ENCODE results near the gene ZNF660. TPM values are rescaled to one million over a fixed set of nuclear protein-coding genes. Genes with fewer than 3 reads are reported as not detected.
"Not testable (repeated sequence)": the region's sequence is repeated elsewhere in the genome, so short reads cannot be mapped to it uniquely, and the experiment has no call there.

The ZNF660 gene
- total and polyA plus RNA-seq, 2 experiments from 2014 or later = 4.0 to 9.8 TPM

DNA sequence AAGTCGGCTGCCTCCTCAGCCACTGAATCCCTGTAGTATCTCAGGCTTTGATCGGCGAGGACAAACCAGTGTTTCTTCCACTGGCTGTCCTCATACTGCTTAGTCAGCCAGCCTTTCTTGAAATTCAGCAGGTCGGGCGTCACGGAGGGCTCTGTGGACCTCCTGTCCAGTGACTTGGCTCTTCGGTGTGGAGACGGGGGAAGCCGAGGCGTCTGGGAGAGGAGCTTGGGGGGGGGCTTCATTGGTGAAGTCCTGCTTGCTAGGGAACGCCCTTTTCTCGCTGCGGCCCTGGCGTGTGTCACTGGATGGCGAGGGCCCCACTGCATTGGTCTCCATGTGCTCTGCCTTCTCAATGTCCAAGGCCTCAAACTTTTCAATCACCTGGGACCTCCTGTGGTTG lies 5.0 kb upstream of the ZNF660 start:
- H3K36me3 ChIP-seq (replicated peaks; ENCODE audit: insufficient read depth, low read depth); H3K9me3 ChIP-seq (ENCODE audit: low read depth); H4K20me1 ChIP-seq (ENCODE audit: insufficient read depth, poor library complexity, severe bottlenecking); H3K27ac ChIP-seq; H3K9me2 ChIP-seq (replicated peaks; ENCODE audit: insufficient read depth); H3K27me3 ChIP-seq; H3K79me2 ChIP-seq; H2AFZ ChIP-seq; H3K4me1 ChIP-seq (ENCODE audit: insufficient read depth); DNase-seq (ENCODE audit: low spot score); H3K4me2 ChIP-seq; H3K4me3 ChIP-seq: not testable (repeated sequence)
- 99% methylated on average over 10 of the region's 15 CpGs for WGBS (ENCODE audit: low lambda C conversion rate, missing lambda C conversion rate)

DNA sequence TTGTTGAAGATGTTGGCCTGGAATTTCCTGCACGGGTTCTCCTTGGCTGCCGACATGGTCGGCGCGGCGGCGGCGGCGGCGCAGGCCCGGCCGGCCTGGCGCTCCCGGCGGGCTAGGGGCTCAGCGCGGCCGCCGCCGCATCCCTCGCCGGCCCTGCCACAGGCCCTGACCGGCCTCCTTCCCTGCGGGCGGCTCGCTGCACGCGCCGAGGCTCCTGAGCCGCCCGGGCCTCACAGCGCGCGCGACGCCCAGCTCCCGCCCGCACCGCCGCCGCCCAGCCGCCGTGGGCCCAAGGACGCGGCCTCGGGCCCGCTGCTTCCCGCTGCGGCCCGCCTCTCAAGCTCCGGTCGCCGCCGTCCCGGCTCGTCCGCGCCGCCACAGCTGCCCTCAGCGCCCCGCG lies 3.8 kb upstream of the ZNF660 start:
- WGBS (ENCODE audit: low lambda C conversion rate, missing lambda C conversion rate) = 97% methylated on average over 49 of the region's 62 CpGs
- not testable (repeated sequence) for DNase-seq (ENCODE audit: low spot score); H3K9me3 ChIP-seq (ENCODE audit: low read depth); H3K27me3 ChIP-seq; H3K4me2 ChIP-seq; H3K4me3 ChIP-seq; H3K36me3 ChIP-seq (replicated peaks; ENCODE audit: insufficient read depth, low read depth); H3K27ac ChIP-seq; H4K20me1 ChIP-seq (ENCODE audit: insufficient read depth, poor library complexity, severe bottlenecking); H2AFZ ChIP-seq; H3K4me1 ChIP-seq (ENCODE audit: insufficient read depth); H3K9me2 ChIP-seq (replicated peaks; ENCODE audit: insufficient read depth); H3K79me2 ChIP-seq

GRCh38 chr3:44596621-44597020 lies 11.9 kb downstream of the ZNF660 start:
- no peaks in the 10 kb centered on the region for H4K20me1 ChIP-seq (ENCODE audit: insufficient read depth, poor library complexity, severe bottlenecking)
- no peaks in the 10 kb centered on the region for H3K27me3 ChIP-seq
- no peaks in the 10 kb centered on the region for H3K36me3 ChIP-seq (replicated peaks; ENCODE audit: insufficient read depth, low read depth)
- 85% methylated on average over 1 of the region's 1 CpG for WGBS (ENCODE audit: low lambda C conversion rate, missing lambda C conversion rate)
- H3K4me1 ChIP-seq (ENCODE audit: insufficient read depth) = no peaks in the 10 kb centered on the region
- H3K27ac ChIP-seq = no peak overlapping the region
- H3K79me2 ChIP-seq = peaks cover 3% of the 10 kb centered on the region
- H3K4me3 ChIP-seq = no peak overlapping the region
- H3K9me3 ChIP-seq (ENCODE audit: low read depth) = peaks cover 30% of the 10 kb centered on the region
- no peak for DNase-seq (ENCODE audit: low spot score)
- TF ChIP-seq, protein P1, sequence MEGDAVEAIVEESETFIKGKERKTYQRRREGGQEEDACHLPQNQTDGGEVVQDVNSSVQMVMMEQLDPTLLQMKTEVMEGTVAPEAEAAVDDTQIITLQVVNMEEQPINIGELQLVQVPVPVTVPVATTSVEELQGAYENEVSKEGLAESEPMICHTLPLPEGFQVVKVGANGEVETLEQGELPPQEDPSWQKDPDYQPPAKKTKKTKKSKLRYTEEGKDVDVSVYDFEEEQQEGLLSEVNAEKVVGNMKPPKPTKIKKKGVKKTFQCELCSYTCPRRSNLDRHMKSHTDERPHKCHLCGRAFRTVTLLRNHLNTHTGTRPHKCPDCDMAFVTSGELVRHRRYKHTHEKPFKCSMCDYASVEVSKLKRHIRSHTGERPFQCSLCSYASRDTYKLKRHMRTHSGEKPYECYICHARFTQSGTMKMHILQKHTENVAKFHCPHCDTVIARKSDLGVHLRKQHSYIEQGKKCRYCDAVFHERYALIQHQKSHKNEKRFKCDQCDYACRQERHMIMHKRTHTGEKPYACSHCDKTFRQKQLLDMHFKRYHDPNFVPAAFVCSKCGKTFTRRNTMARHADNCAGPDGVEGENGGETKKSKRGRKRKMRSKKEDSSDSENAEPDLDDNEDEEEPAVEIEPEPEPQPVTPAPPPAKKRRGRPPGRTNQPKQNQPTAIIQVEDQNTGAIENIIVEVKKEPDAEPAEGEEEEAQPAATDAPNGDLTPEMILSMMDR (IDR thresholded peaks at IDR 0.05; ENCODE audit: poor library complexity) = no peak
- H3K4me2 ChIP-seq = no peak overlapping the region
- H2AFZ ChIP-seq = no peak overlapping the region
- no peaks in the 10 kb centered on the region for H3K9me2 ChIP-seq (replicated peaks; ENCODE audit: insufficient read depth)

DNA sequence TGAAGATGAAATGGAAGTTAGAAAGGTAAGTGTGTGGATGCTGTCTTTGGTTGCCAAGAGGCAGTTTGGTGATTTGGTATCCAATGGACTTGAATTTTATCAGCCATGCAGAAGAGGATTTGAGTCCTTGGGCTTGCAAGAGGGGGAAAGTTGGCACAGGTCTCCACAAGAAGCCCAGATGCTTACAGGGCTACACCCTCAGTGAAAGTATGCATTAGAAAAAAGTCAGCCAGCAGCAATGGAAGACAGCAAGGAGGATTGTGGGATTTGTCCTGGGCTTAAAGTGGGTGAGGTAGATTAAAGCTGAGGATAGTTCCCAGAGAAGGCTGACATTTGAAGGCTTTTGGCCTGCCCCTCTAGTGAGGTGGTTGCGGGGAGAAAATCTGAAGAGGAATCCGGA lies 17.0 kb downstream of the ZNF660 start:
- Histone ChIP-seq H3K79me2 (peaks cover 3% of the 10 kb centered on the region), H3K36me3 (replicated peaks; ENCODE audit: insufficient read depth, low read depth) (no peaks in the 10 kb centered on the region), H3K4me2 (no peak overlapping the region), H2AFZ (no peak overlapping the region), H3K9me3 (ENCODE audit: low read depth) (peaks cover 5% of the 10 kb centered on the region), H4K20me1 (ENCODE audit: insufficient read depth, poor library complexity, severe bottlenecking) (no peaks in the 10 kb centered on the region), H3K27me3 (no peaks in the 10 kb centered on the region), H3K4me3 (no peak overlapping the region), H3K4me1 (ENCODE audit: insufficient read depth) (no peaks in the 10 kb centered on the region), H3K27ac (no peak overlapping the region), H3K9me2 (replicated peaks; ENCODE audit: insufficient read depth) (no peaks in the 10 kb centered on the region)
- no peak for DNase-seq (ENCODE audit: low spot score)
- TF ChIP-seq, protein P1 (IDR thresholded peaks at IDR 0.05; ENCODE audit: poor library complexity) = no peak
- TF ChIP-seq EZH2phosphoT487 (IDR thresholded peaks at IDR 0.05; ENCODE audit: low read depth, severe bottlenecking, unreplicated experiment) = no peak
- no peak for TF ChIP-seq EZH2 (IDR thresholded peaks at IDR 0.05; ENCODE audit: borderline replicate concordance)
- 100% methylated on average over 2 of the region's 2 CpGs for WGBS (ENCODE audit: low lambda C conversion rate, missing lambda C conversion rate)

- TF ChIP-seq EZH2 (IDR thresholded peaks at IDR 0.05; ENCODE audit: borderline replicate concordance) (no peak), EZH2phosphoT487 (IDR thresholded peaks at IDR 0.05; ENCODE audit: low read depth, severe bottlenecking, unreplicated experiment) (no peak)
- TF ChIP-seq, protein P1 (IDR thresholded peaks at IDR 0.05; ENCODE audit: poor library complexity) = no peak
- peaks cover 5% of the 10 kb centered on the region for H3K79me2 ChIP-seq
- no peak for DNase-seq (ENCODE audit: low spot score)
- no peak overlapping the region for H3K4me2 ChIP-seq
- H3K9me3 ChIP-seq (ENCODE audit: low read depth) = no peaks in the 10 kb centered on the region
- no peak overlapping the region for H3K27ac ChIP-seq
- H3K4me3 ChIP-seq = no peak overlapping the region
- H2AFZ ChIP-seq = no peak overlapping the region
- H3K36me3 ChIP-seq (replicated peaks; ENCODE audit: insufficient read depth, low read depth) = no peaks in the 10 kb centered on the region
- no peaks in the 10 kb centered on the region for H4K20me1 ChIP-seq (ENCODE audit: insufficient read depth, poor library complexity, severe bottlenecking)
- no peaks in the 10 kb centered on the region for H3K27me3 ChIP-seq
- no peaks in the 10 kb centered on the region for H3K9me2 ChIP-seq (replicated peaks; ENCODE audit: insufficient read depth)
- no peaks in the 10 kb centered on the region for H3K4me1 ChIP-seq (ENCODE audit: insufficient read depth)
Measured at GRCh38 chr3:44612678-44613077, 27.9 kb downstream of the ZNF660 start.
